ENCODE results near the gene TSPAN9. TPM values are rescaled to one million over a fixed set of nuclear protein-coding genes. Genes with fewer than 3 reads are reported as not detected.

Gene TSPAN9
- total RNA-seq, 8 experiments from 2014 or later, result 7.9 to 35.6 (median 13.5) TPM

- in situ Hi-C loops (cut with MboI; ENCODE audit: low pct_unique_long_range_greater_than_20kb in 2 of 9, low sequenced_read_pairs in 9 of 9, unreplicated experiment in 9 of 9), result loop anchor here in 1 of 9 experiments (25.0 kb wide), 1 partner anchor 125 kb away; no protein-coding TSS in a partner anchor
- Histone ChIP-seq H3K4me3 (no peak overlapping the region), H3K27ac (no peak overlapping the region), H3K4me1 (replicated peaks in 1 of 2) (peaks cover 30 to 34% of the 10 kb centered on the region in 2 donors)
- WGBS, 10 experiments, result 20 to 86% (median 66%) methylated on average over 1 to 9 of the region's 11 CpGs
- peak in 5 of 8 experiments; percentile 13 to 44 (median 18) for ATAC-seq (replicated peaks in 6 of 8)
These were observed 184.7 kb downstream of the TSPAN9 start for GRCh38 chr12:3261782-3262359.

DNA sequence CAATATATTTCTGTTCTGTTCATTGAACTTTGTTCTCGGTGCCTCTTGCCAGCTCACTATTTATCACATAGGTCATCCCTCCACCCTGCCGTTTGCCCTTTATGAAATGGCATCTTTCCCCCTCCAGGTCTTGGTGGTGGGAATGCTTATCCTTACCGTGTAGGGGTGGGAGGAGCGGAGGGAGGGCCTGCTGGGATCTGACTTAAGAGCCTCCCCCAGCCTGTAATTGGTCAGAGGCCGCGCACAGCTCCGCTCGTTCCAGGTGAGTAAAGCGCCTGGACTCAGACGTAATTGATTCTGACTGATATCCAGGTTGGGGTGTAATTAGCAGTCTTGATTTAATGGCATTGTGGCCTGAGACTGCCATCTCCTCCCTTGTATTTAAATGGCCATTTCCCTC is 185.3 kb downstream of the TSPAN9 start:
- 50 to 89% (median 63%) methylated on average over 1 to 6 of the region's 10 CpGs; no CpG with 5 or more reads in 4 of the 10 experiments for WGBS, 10 experiments
- no peak overlapping the region for H3K4me3 ChIP-seq
- ATAC-seq (replicated peaks in 6 of 8), result peak in 5 of 8 experiments; percentile 58 to 82 (median 72)
- H3K4me1 ChIP-seq (replicated peaks in 1 of 2), result peaks cover 28 to 31% of the 10 kb centered on the region in 2 donors
- in situ Hi-C loops (cut with MboI; ENCODE audit: low pct_unique_long_range_greater_than_20kb in 2 of 9, low sequenced_read_pairs in 9 of 9, unreplicated experiment in 9 of 9), result loop anchor here in 1 of 9 experiments (25.0 kb wide), 1 partner anchor 125 kb away; no protein-coding TSS in a partner anchor
- no peak overlapping the region for H3K27ac ChIP-seq

- no peak for ATAC-seq (replicated peaks in 6 of 8)
- peaks cover 24 to 31% of the 10 kb centered on the region in 2 donors for H3K4me1 ChIP-seq (replicated peaks in 1 of 2)
- in situ Hi-C loops (cut with MboI; ENCODE audit: low pct_unique_long_range_greater_than_20kb in 2 of 9, low sequenced_read_pairs in 9 of 9, unreplicated experiment in 9 of 9), result loop anchor here in 1 of 9 experiments (25.0 kb wide), 1 partner anchor 126 kb away; no protein-coding TSS in a partner anchor
- no peak overlapping the region for H3K27ac ChIP-seq
- WGBS, 10 experiments, result 60 to 86% (median 73%) methylated on average over 1 to 5 of the region's 13 CpGs; no CpG with 5 or more reads in 4 of the 10 experiments
- H3K4me3 ChIP-seq, result no peak overlapping the region
These were observed 186.1 kb downstream of the TSPAN9 start for GRCh38 chr12:3263282-3263681.

DNA sequence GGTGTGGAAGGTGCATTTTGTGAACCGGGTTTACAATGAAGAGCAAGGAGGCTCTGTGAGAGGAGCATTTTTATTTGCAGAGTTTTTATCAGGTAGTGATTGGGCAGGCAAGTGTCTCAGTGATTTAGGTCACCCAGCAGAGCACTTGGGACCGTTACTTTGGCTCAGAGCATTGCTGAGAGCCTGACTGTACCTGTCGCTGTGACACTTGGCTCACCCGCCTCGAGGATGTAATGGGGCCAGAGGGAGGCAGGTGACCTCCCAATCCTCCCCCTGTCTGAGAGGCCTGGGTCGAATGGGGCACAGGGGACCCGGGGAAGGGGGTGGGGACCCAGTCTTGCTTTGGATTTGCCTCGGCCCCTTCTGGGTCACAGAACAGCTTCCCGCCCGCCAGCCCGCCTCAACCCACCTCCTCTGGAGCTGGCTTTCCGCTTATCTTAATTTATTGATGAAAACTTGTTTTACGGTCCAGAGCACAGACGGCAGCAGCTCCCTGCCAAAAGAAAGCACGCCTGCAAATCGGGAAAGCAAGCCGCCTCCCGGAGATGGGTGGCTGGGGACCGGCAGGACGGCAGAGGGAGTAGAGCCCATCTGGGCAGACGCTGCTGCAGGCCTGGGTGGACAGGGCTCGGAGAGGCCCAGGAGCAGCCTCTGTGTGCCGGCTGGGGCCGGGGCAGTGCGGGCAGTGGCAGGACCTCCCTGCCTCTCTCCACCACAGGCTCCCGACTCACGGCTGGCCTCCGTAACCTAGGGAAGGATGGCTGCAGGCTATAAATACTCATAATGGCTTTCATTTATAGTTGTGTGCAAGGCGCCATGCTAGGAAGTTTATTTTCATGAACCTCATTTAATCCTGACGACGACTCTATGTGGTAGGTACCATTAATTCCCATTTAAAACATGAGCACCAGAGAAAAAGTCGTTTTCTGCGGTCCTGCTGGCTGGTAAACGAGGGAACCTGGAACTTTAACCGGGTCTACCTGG is 187.1 kb downstream of the TSPAN9 start:
- Histone ChIP-seq H3K27ac (peak overlapping the region in 1 of 2 donors; percentile 4), H3K4me3 (no peak overlapping the region), H3K4me1 (replicated peaks in 1 of 2) (peaks cover 24 to 31% of the 10 kb centered on the region in 2 donors)
- peak in 5 of 8 experiments; percentile 68 to 82 (median 79) for ATAC-seq (replicated peaks in 6 of 8)
- in situ Hi-C loops (cut with MboI; ENCODE audit: low pct_unique_long_range_greater_than_20kb in 2 of 9, low sequenced_read_pairs in 9 of 9, unreplicated experiment in 9 of 9), result loop anchor here in 1 of 9 experiments (25.0 kb wide), 1 partner anchor 127 kb away; no protein-coding TSS in a partner anchor
- WGBS, 10 experiments, result 37 to 90% (median 76%) methylated on average over 1 to 8 of the region's 35 CpGs; no CpG with 5 or more reads in 3 of the 10 experiments

- 50 to 90% (median 80%) methylated on average over 1 to 3 of the region's 8 CpGs; no CpG with 5 or more reads in 6 of the 10 experiments for WGBS, 10 experiments
- in situ Hi-C loops (cut with MboI; ENCODE audit: low pct_unique_long_range_greater_than_20kb in 2 of 9, low sequenced_read_pairs in 9 of 9, unreplicated experiment in 9 of 9), result loop anchor here in 1 of 9 experiments (25.0 kb wide), 1 partner anchor 128 kb away; no protein-coding TSS in a partner anchor
- Histone ChIP-seq H3K4me1 (replicated peaks in 1 of 2) (peaks cover 24 to 31% of the 10 kb centered on the region in 2 donors), H3K4me3 (no peak overlapping the region), H3K27ac (no peak overlapping the region)
- no peak for ATAC-seq (replicated peaks in 6 of 8)
These were observed 188.2 kb downstream of the TSPAN9 start for GRCh38 chr12:3265406-3265805.

DNA sequence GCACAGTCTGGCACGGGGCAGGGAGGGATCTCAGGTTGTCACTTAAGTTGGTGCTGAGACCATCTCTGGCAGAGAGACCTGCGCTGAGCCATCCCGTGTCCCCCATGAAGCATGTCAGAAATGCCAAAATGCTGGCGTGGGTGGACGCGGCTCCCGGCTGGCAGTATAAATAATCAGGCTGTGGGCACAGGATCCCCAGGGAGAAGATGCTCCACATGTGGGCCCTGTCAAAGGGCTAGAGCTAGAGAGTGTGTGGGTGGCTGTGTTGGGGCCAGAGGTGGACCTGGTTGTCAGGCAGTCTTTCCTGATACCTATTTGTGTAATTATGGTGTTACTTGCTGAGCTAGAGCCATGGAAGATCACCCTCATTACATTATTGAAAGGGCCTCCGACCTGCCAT is 189.5 kb downstream of the TSPAN9 start:
- Histone ChIP-seq H3K4me3 (no peak overlapping the region), H3K27ac (no peak overlapping the region), H3K4me1 (replicated peaks in 1 of 2) (peaks cover 24 to 36% of the 10 kb centered on the region in 2 donors)
- in situ Hi-C loops (cut with MboI; ENCODE audit: low pct_unique_long_range_greater_than_20kb in 2 of 9, low sequenced_read_pairs in 9 of 9, unreplicated experiment in 9 of 9), result loop anchor here in 1 of 9 experiments (25.0 kb wide), 1 partner anchor 129 kb away; no protein-coding TSS in a partner anchor
- 58 to 80% (median 71%) methylated on average over 1 to 6 of the region's 8 CpGs; no CpG with 5 or more reads in 6 of the 10 experiments for WGBS, 10 experiments
- no peak for ATAC-seq (replicated peaks in 6 of 8)

DNA sequence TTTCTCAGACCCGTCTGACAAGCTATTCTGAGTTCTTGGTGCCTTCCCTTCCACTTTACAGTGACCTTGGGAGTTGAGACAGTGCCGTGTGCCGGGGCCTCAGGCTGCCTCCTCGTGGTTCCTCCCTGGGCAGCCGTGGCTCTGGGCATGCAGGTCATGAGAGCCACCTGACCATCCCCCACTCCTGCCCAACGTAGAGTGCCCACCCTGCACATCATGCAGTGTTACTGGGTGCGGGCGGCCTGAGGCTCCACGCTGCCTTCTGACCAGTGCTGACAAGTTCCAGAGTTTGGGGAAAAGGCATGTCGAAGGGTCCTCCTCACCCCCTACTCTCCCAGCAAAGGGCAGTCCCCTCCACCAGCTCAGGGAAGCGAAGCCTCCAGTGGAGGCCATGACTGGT is 190.5 kb downstream of the TSPAN9 start:
- Histone ChIP-seq H3K27ac (no peak overlapping the region), H3K4me3 (no peak overlapping the region), H3K4me1 (replicated peaks in 1 of 2) (peaks cover 13 to 30% of the 10 kb centered on the region in 2 donors)
- in situ Hi-C loops (cut with MboI; ENCODE audit: low pct_unique_long_range_greater_than_20kb in 2 of 9, low sequenced_read_pairs in 9 of 9, unreplicated experiment in 9 of 9), result loop anchor here in 1 of 9 experiments (25.0 kb wide), 1 partner anchor 130 kb away; no protein-coding TSS in a partner anchor
- WGBS, 10 experiments, result 20 to 86% (median 79%) methylated on average over 1 to 5 of the region's 11 CpGs; no CpG with 5 or more reads in 3 of the 10 experiments
- no peak for ATAC-seq (replicated peaks in 6 of 8)

DNA sequence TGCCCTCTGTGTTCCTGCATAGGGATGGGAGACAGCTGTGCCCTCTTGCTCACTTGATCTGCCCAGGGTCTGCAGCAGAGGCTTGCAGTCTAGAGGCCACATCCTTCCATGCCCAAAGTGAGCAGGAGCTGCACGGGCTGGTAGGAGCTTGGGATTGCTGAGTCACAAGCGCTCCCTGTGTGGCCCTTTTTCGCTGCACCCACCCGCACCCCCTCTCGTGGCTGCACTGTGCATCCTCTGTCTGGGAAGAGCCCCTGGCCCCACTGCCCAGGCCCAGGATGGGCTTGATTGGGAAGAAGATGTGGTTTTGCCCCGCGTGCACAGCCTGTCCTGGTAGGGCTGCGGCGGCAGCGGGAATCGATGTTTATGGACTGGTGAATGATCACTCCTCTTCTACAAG is 192.4 kb downstream of the TSPAN9 start:
- 46 to 79% methylated on average over 4 to 5 of the region's 11 CpGs; no CpG with 5 or more reads in 8 of the 10 experiments for WGBS, 10 experiments
- Histone ChIP-seq H3K4me1 (replicated peaks in 1 of 2) (peaks cover 3 to 18% of the 10 kb centered on the region in 2 donors), H3K27ac (no peak overlapping the region), H3K4me3 (no peak overlapping the region)
- in situ Hi-C loops (cut with MboI; ENCODE audit: low pct_unique_long_range_greater_than_20kb in 2 of 9, low sequenced_read_pairs in 9 of 9, unreplicated experiment in 9 of 9), result loop anchor here in 1 of 9 experiments (25.0 kb wide), 1 partner anchor 132 kb away; no protein-coding TSS in a partner anchor
- peak; percentile 16 to 58 (median 29) for ATAC-seq (replicated peaks in 6 of 8)

DNA sequence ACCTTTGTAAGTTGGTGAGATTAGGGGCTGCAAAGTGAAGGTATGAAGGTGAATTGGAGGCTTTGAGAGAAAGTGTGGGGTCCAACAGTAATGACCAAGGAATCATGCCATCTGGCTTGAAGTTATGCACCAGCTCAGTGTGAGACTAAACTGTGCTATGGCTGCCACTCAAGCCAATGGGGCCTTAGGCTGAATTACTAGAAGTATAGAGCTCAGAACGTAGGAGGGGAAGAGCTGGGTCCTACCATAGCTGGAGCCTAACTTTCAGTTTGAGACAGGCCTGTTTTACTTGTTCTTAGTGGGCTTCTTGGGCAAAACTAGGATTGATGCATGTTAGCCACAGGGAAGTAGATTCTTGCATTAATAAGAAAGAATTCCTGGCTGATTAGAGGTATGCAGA is 194.0 kb downstream of the TSPAN9 start:
- WGBS, 10 experiments, result 29 to 100% (median 74%) methylated on average over 1 of the region's 1 CpG; no CpG with 5 or more reads in 4 of the 10 experiments
- H3K27ac ChIP-seq, result no peak overlapping the region
- ATAC-seq (replicated peaks in 6 of 8), result peak in 1 of 8 experiments; percentile 12
- no peak overlapping the region for H3K4me3 ChIP-seq
- in situ Hi-C loops (cut with MboI; ENCODE audit: low pct_unique_long_range_greater_than_20kb in 2 of 9, low sequenced_read_pairs in 9 of 9, unreplicated experiment in 9 of 9), result loop anchor here in 7 of 9 experiments (10.0 to 25.0 kb wide), 4 partner anchors 66 to 196 kb away; partner anchors contain the start of gene TSPAN9 (in 1 of the 7)
- peaks cover 0 to 14% of the 10 kb centered on the region in 2 donors for H3K4me1 ChIP-seq (replicated peaks in 1 of 2)

GRCh38 chr12:3271639-3272038 is 194.5 kb downstream of the TSPAN9 start:
- peaks cover 0 to 13% of the 10 kb centered on the region in 2 donors for H3K4me1 ChIP-seq (replicated peaks in 1 of 2)
- in situ Hi-C loops (cut with MboI; ENCODE audit: low pct_unique_long_range_greater_than_20kb in 2 of 9, low sequenced_read_pairs in 9 of 9, unreplicated experiment in 9 of 9), result loop anchor here in 7 of 9 experiments (10.0 to 25.0 kb wide), 4 partner anchors 67 to 197 kb away; partner anchors contain the start of gene TSPAN9 (in 1 of the 7)
- whole genome bisulfite sequencing, 10 experiments, result 0 to 83% (median 30%) methylated on average over 1 to 4 of the region's 6 CpGs; no CpG with 5 or more reads in 2 of the 10 experiments
- H3K27ac ChIP-seq, result no peak overlapping the region
- no peak overlapping the region for H3K4me3 ChIP-seq
- ATAC-seq (replicated peaks in 6 of 8), result peak in 3 of 8 experiments; percentile 16 to 27 (median 21)

DNA sequence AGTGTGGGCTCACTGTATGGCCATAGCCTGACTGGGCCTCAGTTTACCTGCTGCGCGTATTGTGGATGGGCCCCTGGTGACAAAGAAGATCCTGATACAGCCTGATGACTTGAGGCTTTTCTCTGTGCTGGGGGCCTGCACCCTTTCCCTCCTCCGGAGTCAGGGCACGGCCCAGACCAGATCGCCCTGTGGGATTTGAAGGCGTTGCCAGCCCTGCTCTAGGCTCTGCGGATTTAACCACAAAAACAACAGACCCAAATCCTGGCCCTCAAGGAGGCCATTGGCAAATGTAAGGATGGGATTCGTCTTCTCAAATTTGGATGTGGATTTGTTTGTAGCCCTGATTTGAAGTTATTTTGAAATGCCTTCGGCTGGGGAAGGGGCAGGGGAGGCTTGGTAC is 195.8 kb downstream of the TSPAN9 start:
- 64 to 100% (median 97%) methylated on average over 2 to 5 of the region's 9 CpGs; no CpG with 5 or more reads in 4 of the 10 experiments for WGBS, 10 experiments

DNA sequence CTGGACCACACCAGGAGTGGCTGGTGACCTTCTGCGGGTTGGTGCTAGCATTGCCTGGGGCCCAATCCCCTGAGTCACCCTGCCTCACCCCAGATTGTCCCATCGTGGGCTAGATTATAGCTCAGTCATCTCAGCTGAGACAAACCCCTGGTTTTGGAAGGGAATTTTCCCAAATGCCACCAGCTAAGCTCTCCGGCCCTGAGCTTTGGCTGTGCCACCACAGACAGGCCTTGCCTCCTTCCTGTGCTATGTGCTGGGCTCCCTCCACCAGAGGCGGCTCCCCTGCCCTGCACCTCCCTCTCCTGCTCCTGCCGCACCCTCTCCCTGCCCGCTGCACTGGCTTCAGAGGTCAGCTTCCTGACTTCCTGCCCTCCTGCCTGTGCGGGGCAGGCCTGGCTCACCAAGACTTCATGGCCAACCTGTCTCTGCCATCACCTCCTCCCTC is 196.3 kb downstream of the TSPAN9 start:
- in situ Hi-C loops (cut with MboI; ENCODE audit: low pct_unique_long_range_greater_than_20kb in 2 of 9, low sequenced_read_pairs in 9 of 9, unreplicated experiment in 9 of 9), result loop anchor here in 7 of 9 experiments (10.0 to 25.0 kb wide), 4 partner anchors 69 to 199 kb away; partner anchors contain the start of gene TSPAN9 (in 1 of the 7)
- no peak overlapping the region for H3K4me3 ChIP-seq
- ATAC-seq (replicated peaks in 6 of 8), result peak in 3 of 8 experiments; percentile 12 to 53 (median 41)
- H3K27ac ChIP-seq, result no peak overlapping the region
- 0 to 100% (median 59%) methylated on average over 1 to 4 of the region's 7 CpGs; no CpG with 5 or more reads in 4 of the 10 experiments for WGBS, 10 experiments
- peaks cover 0 to 10% of the 10 kb centered on the region in 2 donors for H3K4me1 ChIP-seq (replicated peaks in 1 of 2)

More for the DNA sequence above, 195.8 kb downstream of the TSPAN9 start:
- ATAC-seq (replicated peaks in 6 of 8), result no peak
- no peak overlapping the region for H3K4me3 ChIP-seq
- in situ Hi-C loops (cut with MboI; ENCODE audit: low pct_unique_long_range_greater_than_20kb in 2 of 9, low sequenced_read_pairs in 9 of 9, unreplicated experiment in 9 of 9), result loop anchor here in 7 of 9 experiments (10.0 to 25.0 kb wide), 4 partner anchors 68 to 198 kb away; partner anchors contain the start of gene TSPAN9 (in 1 of the 7)
- H3K27ac ChIP-seq, result no peak overlapping the region
- peaks cover 0 to 10% of the 10 kb centered on the region in 2 donors for H3K4me1 ChIP-seq (replicated peaks in 1 of 2)

All from motor neuron (in vitro differentiated cells).